Measurements from ENCODE around the gene ZXDC.

Gene ZXDC

GRCh38 chr3:126511291-126511690 lies 35.6 kb upstream of the ZXDC start:
- no peak for DNase-seq

- DNase-seq: no peak
These were observed 34.7 kb upstream of the ZXDC start for GRCh38 chr3:126510308-126510910.

GRCh38 chr3:126509597-126510307 lies 34.1 kb upstream of the ZXDC start:
- DNase-seq: no peak

GRCh38 chr3:126508564-126508964 lies 32.9 kb upstream of the ZXDC start:
- DNase-seq: no peak

GRCh38 chr3:126507886-126508285 lies 32.2 kb upstream of the ZXDC start:
- no peak for DNase-seq

- DNase-seq: no peak
These were observed 28.0 kb upstream of the ZXDC start for GRCh38 chr3:126503701-126504100.

GRCh38 chr3:126502656-126503055 lies 27.0 kb upstream of the ZXDC start:
- no peak for DNase-seq

GRCh38 chr3:126501736-126502135 lies 26.0 kb upstream of the ZXDC start:
- no peak for DNase-seq

GRCh38 chr3:126501054-126501453 lies 25.4 kb upstream of the ZXDC start:
- no peak for DNase-seq

- DNase-seq: no peak
These were observed 24.3 kb upstream of the ZXDC start for GRCh38 chr3:126500016-126500415.

GRCh38 chr3:126499401-126499800 lies 23.7 kb upstream of the ZXDC start:
- no peak for DNase-seq

- no peak for DNase-seq
These were observed 23.2 kb upstream of the ZXDC start for GRCh38 chr3:126498929-126499328.

GRCh38 chr3:126498461-126498860 lies 22.8 kb upstream of the ZXDC start:
- DNase-seq: no peak

GRCh38 chr3:126497956-126498355 lies 22.3 kb upstream of the ZXDC start:
- no peak for DNase-seq

- DNase-seq: no peak
These were observed 21.5 kb upstream of the ZXDC start for GRCh38 chr3:126496894-126497850.

- no peak for DNase-seq
These were observed 20.1 kb upstream of the ZXDC start for GRCh38 chr3:126495786-126496185.

- DNase-seq: no peak
These were observed 19.2 kb upstream of the ZXDC start for GRCh38 chr3:126494970-126495230.

GRCh38 chr3:126494204-126494969 lies 18.7 kb upstream of the ZXDC start:
- no peak for DNase-seq

- no peak for DNase-seq
These were observed 18.0 kb upstream of the ZXDC start for GRCh38 chr3:126493739-126494138.

- no peak for DNase-seq
These were observed 17.4 kb upstream of the ZXDC start for GRCh38 chr3:126493051-126493450.

- no peak for DNase-seq
These were observed 15.7 kb upstream of the ZXDC start for GRCh38 chr3:126491221-126492013.

- DNase-seq: no peak
These were observed 14.9 kb upstream of the ZXDC start for GRCh38 chr3:126490619-126491018.

Measured in stimulated activated naive CD4-positive, alpha-beta T cell treated with Interleukin-2 at 50 U/mL for 16 hours (primary cell).